AG04450 (cell line): ENCODE data around the gene CORO6. TPM values are rescaled to one million over a fixed set of nuclear protein-coding genes. Genes with fewer than 3 reads are reported as not detected.

Experiments
- CTCF ChIA-PET: fragments of 300-600, 350-600 bp; formaldehyde crosslinking; extraction: SDS; loops from one replicate; lab custom pipeline; 2022; ENCODE audit warnings: antibody characterized with exemption, inconsistent platforms; lab: Charles Lee
- POLR2A ChIA-PET: fragments of 350-600 bp; formaldehyde crosslinking; extraction: SDS; loops from one replicate; lab custom pipeline; 2021; ENCODE audit warnings: antibody characterized with exemption, inconsistent platforms; lab: Yijun Ruan, JAX
- DNase-seq: peaks from one replicate; pipeline ENCODE4 v3.0.0-alpha.2; 2011; ENCODE audit warnings: low read depth, low spot score
- H3K27ac ChIP-seq: one replicate; pipeline ENCODE4 v1.5.1; 2012; ENCODE audit warnings: low read depth, low read length, control low read depth
- H3K27me3 ChIP-seq: one replicate; pipeline ENCODE4 v1.6.0; 2012; ENCODE audit warnings: low read length; ENCODE audit not compliant: control insufficient read depth, insufficient read depth
- H3K4me3 ChIP-seq: 2 replicates; pipeline ENCODE4 v1.5.1; 2011; ENCODE audit warnings: mild to moderate bottlenecking, low read depth, low read length, control low read depth
- H3K9me3 ChIP-seq: 2 replicates; pipeline ENCODE4 v1.5.1; 2012; ENCODE audit warnings: low read length; ENCODE audit not compliant: control insufficient read depth, insufficient read depth
- CTCF ChIP-seq: IDR thresholded peaks from 2 replicates; pipeline ENCODE4 v1.5.1; 2011; ENCODE audit warnings: low read depth, low read length, control low read depth, inconsistent platforms
- polyA plus RNA-seq: library from polyadenylated mRNA; depleted of rRNA; stranded (reverse); fragments of >200 nt; gene quantifications from 2 replicates; pipeline ENCODE4 v1.2.3, GENCODE V29; 2011

CORO6 gene
- polyA plus RNA-seq, 1 experiment = 9.3 TPM

DNA sequence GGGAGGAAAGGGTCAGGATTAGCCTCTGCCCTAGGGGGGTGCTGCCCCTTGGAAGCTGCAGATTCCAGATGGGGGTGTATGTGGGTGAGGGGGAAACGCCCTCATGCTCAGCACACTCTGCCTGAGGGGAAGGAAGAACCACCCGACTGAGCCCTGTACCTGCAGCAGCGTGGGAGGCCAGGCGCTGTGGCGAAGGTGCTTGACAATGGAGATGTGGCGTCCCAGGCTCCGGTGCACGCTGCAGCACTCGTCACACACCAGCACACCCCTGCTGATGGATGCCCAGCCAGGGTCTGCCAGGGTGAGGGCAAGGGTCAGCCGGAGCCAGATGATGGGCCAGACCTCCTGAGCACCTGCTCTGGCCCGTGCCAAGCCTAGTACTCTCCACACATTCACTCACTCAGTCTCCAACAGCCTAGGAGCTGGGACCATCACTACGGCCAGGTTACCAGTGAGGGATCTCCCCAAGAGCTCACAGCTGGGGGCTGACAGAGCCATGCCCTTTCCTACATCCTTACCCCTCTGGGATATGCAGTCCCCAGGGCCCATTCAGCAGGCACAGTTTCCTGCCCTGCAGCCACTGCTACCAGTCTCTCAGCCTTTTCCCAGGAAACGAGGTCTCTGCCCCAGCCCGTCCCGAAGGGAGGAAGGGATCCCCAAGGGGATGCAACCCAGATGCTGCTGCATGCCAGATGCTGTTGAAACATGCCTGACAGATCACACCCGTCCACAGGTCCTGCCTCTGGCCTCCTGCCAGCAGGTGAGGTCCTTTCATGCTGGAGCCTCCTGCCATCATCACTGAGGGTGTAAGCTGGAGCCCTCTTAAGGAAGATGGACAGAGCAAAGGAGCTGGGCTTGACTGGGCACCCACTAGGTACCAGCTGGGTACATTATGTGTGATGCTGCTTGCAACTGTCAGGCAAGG, 39.1 kb downstream of the CORO6 start:
- no peak for DNase-seq
- Histone ChIP-seq H3K27me3 (no peaks in the 10 kb centered on the region), H3K4me3 (no peak overlapping the region), H3K27ac (no peak overlapping the region), H3K9me3 (peaks cover 3% of the 10 kb centered on the region; the same call in 1 of the 2 replicates)
- POLR2A ChIA-PET = interaction anchor here (0.8 kb wide), 1 partner anchor 30 kb away, joined by 4 read pairs; no protein-coding TSS in a partner anchor
- no peak for TF ChIP-seq CTCF
- CTCF ChIA-PET = no interaction called here

DNA sequence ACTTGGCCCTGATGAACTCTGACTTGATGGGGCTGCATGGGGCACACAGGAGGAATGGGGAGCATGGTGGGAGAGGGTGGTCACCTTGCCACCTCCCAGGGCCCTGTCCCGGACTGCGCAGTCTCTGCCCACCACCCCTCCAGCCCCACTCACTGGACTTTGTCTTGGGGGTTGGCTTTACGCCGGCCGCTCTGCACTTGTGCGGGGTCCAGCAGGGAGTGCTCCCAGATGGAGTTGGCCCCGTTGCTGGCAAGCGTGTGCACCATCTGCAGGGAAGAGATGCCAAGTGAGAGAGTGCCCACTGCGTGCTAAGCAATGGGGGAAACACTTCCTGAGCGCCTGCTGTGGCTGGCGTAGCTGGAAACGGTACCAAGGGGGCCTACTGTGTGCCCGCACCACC, 39.9 kb downstream of the CORO6 start:
- Histone ChIP-seq H3K9me3 (peaks cover 3% of the 10 kb centered on the region; the same call in 1 of the 2 replicates), H3K4me3 (no peak overlapping the region), H3K27ac (no peak overlapping the region), H3K27me3 (no peaks in the 10 kb centered on the region)
- no peak for DNase-seq
- ChIA-PET CTCF (no interaction called here), POLR2A (interaction anchor here (0.8 kb wide), 1 partner anchor 31 kb away, joined by 4 read pairs; no protein-coding TSS in a partner anchor)
- no peak for TF ChIP-seq CTCF

DNA sequence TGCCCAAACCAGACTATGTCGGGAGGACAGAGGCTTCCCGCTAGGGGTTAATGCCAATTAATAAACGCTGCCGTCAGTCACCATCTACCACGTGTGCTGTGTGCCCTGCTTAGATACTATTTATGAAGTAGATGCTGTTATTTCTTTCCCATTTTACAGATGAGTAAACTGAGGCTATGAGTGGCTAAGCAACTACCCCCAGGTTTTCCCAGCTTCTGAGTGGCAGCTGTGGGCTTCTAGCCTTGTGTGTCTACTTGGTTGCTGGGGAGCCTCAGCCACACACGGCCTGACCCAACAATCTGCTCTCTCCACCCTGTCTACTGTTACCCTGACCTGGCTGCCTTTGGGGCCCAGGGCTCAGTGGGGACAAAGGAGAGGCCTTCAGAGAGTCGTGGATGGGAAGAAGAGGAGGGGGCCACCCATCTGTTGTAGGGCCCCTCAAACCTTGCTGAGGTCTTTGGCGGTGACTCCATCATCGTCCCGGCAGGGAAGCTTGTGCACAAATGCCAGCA, 40.4 kb downstream of the CORO6 start:
- no peak overlapping the region for H3K27ac ChIP-seq
- no peak for DNase-seq
- no peak overlapping the region for H3K4me3 ChIP-seq
- ChIA-PET CTCF (interaction anchor here (1.2 to 4.6 kb wide), 5 partner anchors 9 to 514 kb away, joined by 3 to 23 read pairs (median 8); partner anchors contain the start of genes ANKRD13B and TP53I13), POLR2A (interaction anchor here (0.8 kb wide), 1 partner anchor 31 kb away, joined by 4 read pairs; no protein-coding TSS in a partner anchor)
- TF ChIP-seq CTCF = no peak
- H3K27me3 ChIP-seq = no peaks in the 10 kb centered on the region
- peaks cover 3% of the 10 kb centered on the region; the same call in 1 of the 2 replicates for H3K9me3 ChIP-seq

DNA sequence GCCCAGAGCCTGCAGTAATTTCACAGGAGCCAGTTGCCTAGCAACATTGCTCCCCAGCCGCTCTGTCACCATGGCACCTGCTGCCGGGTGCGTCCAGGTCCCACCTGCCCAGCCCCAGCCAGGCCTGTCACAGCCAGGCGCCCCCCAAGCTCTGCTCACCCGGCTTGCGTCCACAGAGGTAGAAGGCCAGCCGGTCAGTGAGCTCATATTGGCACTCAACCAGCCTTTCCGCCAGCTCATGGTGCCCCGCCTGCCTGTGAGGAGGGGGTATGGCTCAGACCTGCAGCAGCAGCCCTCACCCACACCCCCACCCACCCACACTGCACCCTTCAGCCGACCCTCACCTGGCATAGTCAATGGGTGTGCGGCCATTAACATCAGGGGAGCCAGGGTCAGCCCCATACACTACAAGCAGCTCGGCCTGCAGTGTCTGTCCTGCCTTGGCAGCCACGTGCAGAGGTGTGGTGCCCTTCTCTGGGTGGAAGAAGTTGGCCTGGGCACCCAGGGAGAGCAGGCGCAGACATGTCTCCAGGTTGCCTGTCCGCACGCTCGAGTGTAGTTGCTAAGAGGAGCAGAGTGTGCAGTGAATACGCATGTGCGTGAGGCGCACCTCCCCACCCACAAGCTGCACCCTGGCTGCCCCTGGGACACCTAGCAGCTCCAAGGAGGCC, 41.0 kb downstream of the CORO6 start:
- DNase-seq = no peak
- TF ChIP-seq CTCF = no peak
- H3K27ac ChIP-seq = no peak overlapping the region
- CTCF ChIA-PET = interaction anchor here (0.9 to 4.6 kb wide), 13 partner anchors 9 to 514 kb away, joined by 3 to 36 read pairs (median 7); partner anchors contain the start of genes ANKRD13B and TP53I13
- no peaks in the 10 kb centered on the region for H3K27me3 ChIP-seq
- POLR2A ChIA-PET = no interaction called here
- H3K4me3 ChIP-seq = no peak overlapping the region
- H3K9me3 ChIP-seq = peaks cover 3% of the 10 kb centered on the region; the same call in 1 of the 2 replicates
